H1 (cell line): ENCODE data around the gene PLG. TPM values are rescaled to one million over a fixed set of nuclear protein-coding genes. Genes with fewer than 3 reads are reported as not detected.

ENCODE experiments used
- CTCF ChIA-PET: fragments of 300-600 bp; sonication (Branson Sonifier 250); formaldehyde crosslinking; loops from one replicate; lab custom pipeline; 2021; ENCODE audit not compliant: partially characterized antibody; lab: Charles Lee
- POLR2A ChIA-PET: fragments of 300-600 bp; sonication (Branson Sonifier 250); formaldehyde crosslinking; loops from one replicate; lab custom pipeline; 2021; ENCODE audit warnings: inconsistent platforms; ENCODE audit not compliant: partially characterized antibody; lab: Charles Lee
- DNase-seq, 2 experiments: peaks; one replicate each; pipeline versions ENCODE4 v3.0.0 to v3.0.0-alpha.2; 2010 to 2022; ENCODE audit warnings: low spot score in 2 of 2, low read depth in 1 of 2, mixed read lengths in 1 of 2
- FAIRE-seq: peaks from 2 replicates; lab custom pipeline; 2011; peaks lifted over from hg19 to GRCh38; lab: Jason Lieb, UNC
- H2AFZ ChIP-seq: 2 replicates; pipeline ENCODE4 v1.8.1; 2012; ENCODE audit warnings: low read length, inconsistent platforms
- H2AK5ac ChIP-seq: 2 replicates; pipeline ENCODE4 v1.6.1; 2013; ENCODE audit warnings: low read depth, low read length
- H2BK120ac ChIP-seq: replicated peaks from 2 replicates; pipeline ENCODE3; 2013; ENCODE audit warnings: low read depth, low read length, inconsistent platforms
- H2BK12ac ChIP-seq: 2 replicates; pipeline ENCODE4 v1.6.1; 2013; ENCODE audit warnings: low read depth, low read length
- H2BK15ac ChIP-seq: 2 replicates; pipeline ENCODE4 v1.6.1; 2013; ENCODE audit warnings: low read length
- H2BK20ac ChIP-seq: 2 replicates; pipeline ENCODE4 v1.6.1; 2013; ENCODE audit warnings: low read length
- H2BK5ac ChIP-seq: 2 replicates; pipeline ENCODE4 v1.6.1; 2013; ENCODE audit warnings: low read depth, low read length
- H3K14ac ChIP-seq: 2 replicates; pipeline ENCODE4 v1.6.1; 2013; ENCODE audit warnings: inconsistent platforms; ENCODE audit not compliant: insufficient read length
- H3K18ac ChIP-seq: 2 replicates; pipeline ENCODE4 v1.6.1; 2013; ENCODE audit warnings: low read length; ENCODE audit errors: extremely low read depth
- H3K23ac ChIP-seq: 2 replicates; pipeline ENCODE4 v1.6.1; 2013; ENCODE audit warnings: inconsistent platforms; ENCODE audit not compliant: insufficient read length
- H3K23me2 ChIP-seq: 2 replicates; pipeline ENCODE4 v1.6.1; 2013; ENCODE audit warnings: low read depth, low read length
- H3K27ac ChIP-seq: 2 replicates; pipeline ENCODE4 v1.6.1; 2011; ENCODE audit warnings: low read depth, low read length, inconsistent platforms
- H3K27me3 ChIP-seq, 4 experiments: replicated peaks in 1 of 4; 1 replicate in 1 of 4; 2 replicates in 3 of 4; pipeline versions ENCODE4 v1.6.1 to v1.8.1; 2011 to 2013; ENCODE audit warnings: low read length in 3 of 4, mild to moderate bottlenecking in 3 of 4, inconsistent platforms in 2 of 4, mixed read lengths in 2 of 4, moderate library complexity in 1 of 4; ENCODE audit not compliant: control insufficient read depth in 3 of 4, insufficient read depth in 3 of 4; ENCODE audit errors: extremely low read depth in 1 of 4
- H3K36me3 ChIP-seq, 4 experiments: 2 replicates each; pipeline versions ENCODE4 v1.6.1 to v1.8.1; 2011 to 2013; ENCODE audit warnings: mild to moderate bottlenecking in 4 of 4, low read length in 3 of 4, moderate library complexity in 2 of 4, control low read depth in 1 of 4, inconsistent platforms in 1 of 4; ENCODE audit not compliant: insufficient read depth in 4 of 4, control insufficient read depth in 2 of 4
- H3K4ac ChIP-seq: replicated peaks from 2 replicates; pipeline ENCODE3; 2013; ENCODE audit warnings: low read length, low read depth, mixed read lengths, inconsistent platforms; ENCODE audit not compliant: insufficient read length
- H3K4me1 ChIP-seq, 4 experiments: replicated peaks in 1 of 4; 1 replicate in 1 of 4; 2 replicates in 3 of 4; pipeline versions ENCODE4 v1.6.1 to v1.8.1; 2011 to 2013; ENCODE audit warnings: low read length in 3 of 4, inconsistent platforms in 2 of 4, mixed read lengths in 1 of 4; ENCODE audit not compliant: insufficient read depth in 4 of 4, control insufficient read depth in 3 of 4
- H3K4me2 ChIP-seq, 2 experiments: 2 replicates each; pipeline versions ENCODE4 v1.6.1 to v1.8.1; 2011 to 2013; ENCODE audit warnings: low read depth in 2 of 2, low read length in 2 of 2, control low read depth in 1 of 2, inconsistent platforms in 1 of 2, mild to moderate bottlenecking in 1 of 2; ENCODE audit not compliant: insufficient read depth in 1 of 2
- H3K4me3 ChIP-seq, 4 experiments: fragments of 200-600, 300-600 bp in 1 of 4; sonication (generic), shearing (Covaris generic), sonication (Bioruptor Twin) in 1 of 4; 2 replicates each; pipeline versions ENCODE4 v1.5.1 to v1.8.1; 2011 to 2016; ENCODE audit warnings: low read length in 4 of 4, low read depth in 3 of 4, control low read depth in 2 of 4, inconsistent platforms in 2 of 4, mild to moderate bottlenecking in 2 of 4, mixed read lengths in 1 of 4, moderate library complexity in 1 of 4; ENCODE audit not compliant: insufficient read depth in 2 of 4; ENCODE audit errors: extremely low read depth in 1 of 4
- H3K56ac ChIP-seq: replicated peaks from 2 replicates; pipeline ENCODE3; 2013; ENCODE audit warnings: low read depth, mild to moderate bottlenecking, mixed read lengths, low read length, inconsistent platforms; ENCODE audit not compliant: insufficient read length
- H3K79me1 ChIP-seq: 2 replicates; pipeline ENCODE4 v1.6.1; 2013; ENCODE audit warnings: low read depth, low read length, control low read depth
- H3K79me2 ChIP-seq, 2 experiments: 2 replicates each; pipeline versions ENCODE4 v1.6.1 to v1.8.1; 2012 to 2013; ENCODE audit warnings: low read length in 2 of 2, mild to moderate bottlenecking in 2 of 2, inconsistent platforms in 1 of 2; ENCODE audit not compliant: insufficient read depth in 2 of 2, control insufficient read depth in 1 of 2
- H3K9ac ChIP-seq, 4 experiments: replicated peaks in 1 of 4; 1 replicate in 1 of 4; 2 replicates in 3 of 4; pipeline versions ENCODE4 v1.6.1 to v1.8.1; 2011 to 2013; ENCODE audit warnings: low read depth in 3 of 4, low read length in 3 of 4, control low read depth in 2 of 4, mild to moderate bottlenecking in 2 of 4, moderate library complexity in 2 of 4, inconsistent platforms in 1 of 4; ENCODE audit errors: extremely low read depth in 1 of 4
- H3K9me3 ChIP-seq, 2 experiments: 2 replicates each; pipeline versions ENCODE4 v1.6.1 to v1.8.1; 2012 to 2013; ENCODE audit warnings: mild to moderate bottlenecking in 2 of 2, moderate library complexity in 2 of 2, control low read depth in 1 of 2, inconsistent platforms in 1 of 2, low read depth in 1 of 2, low read length in 1 of 2, mixed read lengths in 1 of 2; ENCODE audit not compliant: insufficient read depth in 2 of 2
- H4K20me1 ChIP-seq, 2 experiments: replicated peaks in 1 of 2; 2 replicates each; pipeline versions ENCODE3 to v1.8.1; 2011 to 2013; ENCODE audit warnings: inconsistent platforms in 2 of 2, low read length in 2 of 2, mild to moderate bottlenecking in 1 of 2; ENCODE audit not compliant: insufficient read depth in 2 of 2, control insufficient read depth in 1 of 2
- H4K5ac ChIP-seq: 2 replicates; pipeline ENCODE4 v1.6.1; 2013; ENCODE audit warnings: low read length, low read depth, mixed read lengths, inconsistent platforms; ENCODE audit not compliant: insufficient read length
- H4K8ac ChIP-seq: 2 replicates; pipeline ENCODE4 v1.8.0; 2013; ENCODE audit warnings: mild to moderate bottlenecking, moderate library complexity, low read length, inconsistent platforms; ENCODE audit not compliant: insufficient read depth; ENCODE audit errors: extremely low read depth
- H4K91ac ChIP-seq: replicated peaks from 2 replicates; pipeline ENCODE3; 2013; ENCODE audit warnings: low read length, mixed read lengths, inconsistent platforms; ENCODE audit not compliant: insufficient read length
- CHD2 ChIP-seq: IDR thresholded peaks from 2 replicates; pipeline ENCODE4 v1.6.1; 2012; ENCODE audit warnings: low read length, improper control_type of control experiment
- EGR1 ChIP-seq: IDR thresholded peaks from 2 replicates; pipeline ENCODE4 v1.6.1; 2011; ENCODE audit warnings: low read depth, low read length, borderline replicate concordance
- EP300 ChIP-seq, 2 experiments: IDR thresholded peaks; 1 replicate in 1 of 2; 2 replicates in 1 of 2; pipeline ENCODE4 v1.6.1; 2011 to 2012; ENCODE audit warnings: low read depth in 2 of 2, low read length in 2 of 2, mild to moderate bottlenecking in 2 of 2, borderline replicate concordance in 1 of 2, inconsistent platforms in 1 of 2, moderate library complexity in 1 of 2
- EZH2 ChIP-seq: fragments of 200-600 bp; sonication (generic); IDR thresholded peaks from 2 replicates; pipeline ENCODE4 v1.7.1; 2012; ENCODE audit warnings: low read depth, mild to moderate bottlenecking, moderate library complexity, low read length, inconsistent platforms; ENCODE audit not compliant: severe bottlenecking
- KDM1A ChIP-seq: fragments of 200-600, 300-600 bp; sonication (generic); IDR thresholded peaks from 2 replicates; pipeline ENCODE4 v1.7.1; 2016; ENCODE audit warnings: mild to moderate bottlenecking, low read length, borderline replicate concordance
- TCF12 ChIP-seq: IDR thresholded peaks from 2 replicates; pipeline ENCODE4 v1.6.1; 2011; ENCODE audit warnings: low read depth, mild to moderate bottlenecking, low read length
- WGBS, 2 experiments: shearing (Covaris generic) in 1 of 2; methylation state at CpG; one replicate each; pipeline versions ENCODE4 v1.1.6 to v1.1.7; 2013 to 2015; ENCODE audit warnings: low lambda C conversion rate in 2 of 2, mixed read lengths in 2 of 2, inconsistent platforms in 1 of 2, low coverage in 1 of 2, missing lambda C conversion rate in 1 of 2; ENCODE audit not compliant: insufficient replicate concordance in 2 of 2, insufficient coverage in 1 of 2, insufficient read length in 1 of 2; ENCODE audit errors: extremely low coverage in 1 of 2, missing lambda C conversion rate in 1 of 2; 5-methylcytosine and 5-hydroxymethylcytosine counted together
- polyA plus RNA-seq, 7 experiments: library from polyadenylated mRNA; depleted of rRNA in 3 of 7; stranded (reverse) in 5 of 7; unstranded in 2 of 7; fragments of >200 nt in 5 of 7; fragments of 200-250 nt in 2 of 7; gene quantifications; 1 replicate in 5 of 7; 2 replicates in 1 of 7; 4 replicates in 1 of 7; pipeline versions ENCODE4 v1.2.1 to v1.2.3, GENCODE V29; 2011 to 2013; ENCODE audit warnings: missing spikeins in 2 of 7, mixed read lengths in 2 of 7
- total RNA-seq: library from RNA; stranded (reverse); fragmentation: NEBNext Ultra II Directional; extraction: Animal tissue kit (Norgen Biotek cat#: 25700); gene quantifications from 2 replicates; pipeline ENCODE4 v1.2.1, GENCODE V29; 2021
- TF ChIP-seq, protein P1 (sequence below): IDR thresholded peaks from 2 replicates; pipeline ENCODE4 v1.6.1; 2012; ENCODE audit warnings: inconsistent platforms

PLG gene
- total and polyA plus RNA-seq, 2 of the 8 experiments (the other 6 are each of a cell fraction or from before 2014, with no cell fraction given): not detected

DNA sequence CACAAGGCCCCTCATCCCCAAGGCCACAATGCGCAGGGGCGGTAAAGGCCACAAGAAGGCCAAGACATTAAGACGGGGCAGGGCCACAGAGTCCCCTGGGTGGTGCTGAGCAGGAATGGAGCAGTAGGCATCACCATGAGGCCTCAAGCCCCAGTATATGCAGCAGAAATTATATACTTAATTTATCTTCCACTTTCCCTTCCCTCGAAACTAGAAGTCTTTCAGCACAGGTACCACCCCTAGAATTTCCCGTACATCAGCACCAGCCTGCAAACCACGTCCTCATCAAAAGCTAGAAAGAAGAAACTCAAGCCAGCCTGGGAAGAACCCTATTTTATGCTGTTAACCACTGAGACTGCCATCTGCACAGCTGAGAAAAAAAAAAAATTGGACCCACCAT is 89.4 kb downstream of the PLG start:
- H3K79me2 ChIP-seq: no peaks in the 10 kb centered on the region
- TF ChIP-seq KDM1A (no peak), EP300 (IDR thresholded peaks at IDR 0.05; ENCODE audit: borderline replicate concordance in 1 of 2, low read depth in 2 of 2, low read length in 2 of 2) (no peak), EZH2 (no peak), CHD2 (no peak), TCF12 (no peak), EGR1 (no peak)
- TF ChIP-seq, protein P1, sequence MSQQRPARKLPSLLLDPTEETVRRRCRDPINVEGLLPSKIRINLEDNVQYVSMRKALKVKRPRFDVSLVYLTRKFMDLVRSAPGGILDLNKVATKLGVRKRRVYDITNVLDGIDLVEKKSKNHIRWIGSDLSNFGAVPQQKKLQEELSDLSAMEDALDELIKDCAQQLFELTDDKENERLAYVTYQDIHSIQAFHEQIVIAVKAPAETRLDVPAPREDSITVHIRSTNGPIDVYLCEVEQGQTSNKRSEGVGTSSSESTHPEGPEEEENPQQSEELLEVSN: no peak

More for the DNA sequence above, 89.4 kb downstream of the PLG start:
- Histone ChIP-seq H2BK20ac (no peak overlapping the region), H3K4me3 (no peak overlapping the region), H3K36me3 (no peaks in the 10 kb centered on the region), H3K4me2 (no peak overlapping the region), H4K20me1 (no peaks in the 10 kb centered on the region), H4K91ac (no peak overlapping the region), H4K8ac (no peak overlapping the region), H3K14ac (no peak overlapping the region), H3K27me3 (no peaks in the 10 kb centered on the region), H2AFZ (no peak overlapping the region), H2BK5ac (no peak overlapping the region), H2AK5ac (no peak overlapping the region), H3K56ac (no peak overlapping the region), H2BK12ac (no peak overlapping the region), H4K5ac (no peak overlapping the region), H3K27ac (no peak overlapping the region), H3K79me1 (no peaks in the 10 kb centered on the region), H2BK15ac (no peak overlapping the region), H3K9me3 (no peaks in the 10 kb centered on the region), H3K23ac (no peak overlapping the region), H3K4ac (no peak overlapping the region), H3K23me2 (no peaks in the 10 kb centered on the region), H3K18ac (no peak overlapping the region), H3K4me1 (no peaks in the 10 kb centered on the region), H3K9ac (no peak overlapping the region), H2BK120ac (no peak overlapping the region)
- 82% methylated on average over 6 of the region's 6 CpGs; no CpG with 5 or more reads in 1 of the 2 experiments for WGBS, 2 experiments
- ChIA-PET CTCF (interaction anchor here (0.6 to 1.0 kb wide), 2 partner anchors 47 to 579 kb away, joined by 3 to 4 read pairs; no protein-coding TSS in a partner anchor), POLR2A (no interaction called here)
- DNase-seq (no peak), FAIRE-seq (no peak)
